A549 (cell line): ENCODE results near the gene CCDC197. TPM values are rescaled to one million over a fixed set of nuclear protein-coding genes. Genes with fewer than 3 reads are reported as not detected.
A peak's percentile ranks its signal among the peaks of the same experiment; 100 is the strongest.

Experiments
- ATAC-seq, 2 experiments: fragments of 200-7000 bp in 1 of 2; fragments of >200 bp in 1 of 2; cut with Nextera tagmentation in 1 of 2; cut with Tn5 transposase in 1 of 2; 3 replicates each; pipeline versions ENCODE4 v1.8.0 to v1.9.1; 2018 to 2020; ENCODE audit warnings: mild to moderate bottlenecking in 1 of 2, moderate library complexity in 1 of 2
- CTCF ChIA-PET: fragments of 300-600 bp; sonication (Branson Sonifier 250); formaldehyde crosslinking; extraction: SDS; loops from one replicate; lab custom pipeline; 2021; ENCODE audit warnings: antibody characterized with exemption, inconsistent platforms; lab: Yijun Ruan, JAX
- POLR2A ChIA-PET: fragments of 350-600 bp; formaldehyde crosslinking; extraction: SDS; loops from one replicate; lab custom pipeline; 2021; ENCODE audit warnings: antibody characterized with exemption, inconsistent platforms; lab: Yijun Ruan, JAX
- DNase-seq, 2 experiments: peaks; one replicate each; pipeline versions ENCODE4 v3.0.0 to v3.0.0-alpha.2; 2011 to 2016; ENCODE audit warnings: low read depth in 1 of 2, low spot score in 1 of 2
- FAIRE-seq: peaks from 2 replicates; lab custom pipeline; 2011; peaks lifted over from hg19 to GRCh38; lab: Jason Lieb, UNC
- H3K27ac ChIP-seq, 2 experiments: fragments of >200 bp; sonication (Bioruptor Twin); formaldehyde crosslinking; 3 replicates each; pipeline ENCODE4 v1.5.1; 2016 to 2017
- H3K4me1 ChIP-seq: fragments of >200 bp; sonication (Bioruptor Twin); formaldehyde crosslinking; 3 replicates; pipeline ENCODE4 v1.6.1; 2016
- H3K4me2 ChIP-seq: fragments of >200 bp; sonication (Bioruptor Twin); formaldehyde crosslinking; 3 replicates; pipeline ENCODE4 v1.6.1; 2016
- H3K4me3 ChIP-seq: fragments of >200 bp; sonication (Bioruptor Twin); formaldehyde crosslinking; 3 replicates; pipeline ENCODE4 v1.5.1; 2016
- H3K9me3 ChIP-seq: fragments of >200 bp; sonication (Bioruptor Twin); formaldehyde crosslinking; 3 replicates; pipeline ENCODE4 v1.6.1; 2016
- ATOH8 ChIP-seq: fragments of 250-450 bp; sonication (Bioruptor Pico); IDR thresholded peaks from 2 replicates; pipeline ENCODE4 v1.5.0; 2020; ENCODE audit warnings: low read depth, mild to moderate bottlenecking, moderate library complexity
- E2F6 ChIP-seq: IDR thresholded peaks from 2 replicates; pipeline ENCODE4 v1.6.1; 2012; ENCODE audit warnings: low read depth, borderline replicate concordance
- ESRRA ChIP-seq: fragments of 150-350 bp; IDR thresholded peaks from 2 replicates; pipeline ENCODE4 v1.6.1; 2014; ENCODE audit warnings: mild to moderate bottlenecking, low read length, borderline replicate concordance
- FOSL2 ChIP-seq, 2 experiments: fragments of 450-650 bp in 1 of 2; fragments of >200 bp in 1 of 2; sonication (Bioruptor Twin) in 1 of 2; formaldehyde crosslinking; IDR thresholded peaks; 2 replicates each; pipeline versions ENCODE4 v1.5.0 to v1.6.1; 2016 to 2020; ENCODE audit warnings: mild to moderate bottlenecking in 1 of 2, moderate library complexity in 1 of 2
- FOXS1 ChIP-seq: fragments of 250-450 bp; sonication (Bioruptor Pico); IDR thresholded peaks from 2 replicates; pipeline ENCODE4 v1.5.0; 2020; ENCODE audit warnings: mild to moderate bottlenecking, moderate library complexity
- GATA3 ChIP-seq: IDR thresholded peaks from 2 replicates; pipeline ENCODE4 v1.6.1; 2012; ENCODE audit warnings: borderline replicate concordance
- KDM1A ChIP-seq: fragments of 200-600 bp; sonication (generic); IDR thresholded peaks from 2 replicates; pipeline ENCODE4 v1.6.1; 2016; ENCODE audit warnings: low read depth, mild to moderate bottlenecking
- KDM5A ChIP-seq: fragments of 200-600 bp; sonication (generic); IDR thresholded peaks from 2 replicates; pipeline ENCODE4 v1.6.1; 2016; ENCODE audit warnings: antibody characterized with exemption, mild to moderate bottlenecking
- MAX ChIP-seq: IDR thresholded peaks from 2 replicates; pipeline ENCODE4 v1.6.1; 2012
- MAZ ChIP-seq: fragments of 150-350 bp; IDR thresholded peaks from 2 replicates; pipeline ENCODE4 v1.6.1; 2014; ENCODE audit warnings: antibody characterized with exemption, low read depth, low read length, borderline replicate concordance
- MYC ChIP-seq: IDR thresholded peaks from 2 replicates; pipeline ENCODE4 v1.6.1; 2012; ENCODE audit warnings: mild to moderate bottlenecking, inconsistent platforms, low read length, improper control_type of control experiment, borderline replicate concordance
- NFE2L2 ChIP-seq: fragments of 150-350 bp; conservative IDR thresholded peaks from 2 replicates; pipeline ENCODE4 v1.6.1; 2014; ENCODE audit warnings: low read length
- NPAS2 ChIP-seq: fragments of 250-450 bp; sonication (Bioruptor Pico); IDR thresholded peaks from 2 replicates; pipeline ENCODE4 v1.8.0; 2022; ENCODE audit warnings: mild to moderate bottlenecking, moderate library complexity, borderline replicate concordance
- PHF8 ChIP-seq: fragments of 200-600 bp; sonication (generic); IDR thresholded peaks from 2 replicates; pipeline ENCODE4 v1.6.1; 2016; ENCODE audit warnings: low read depth, mild to moderate bottlenecking, antibody characterized with exemption, moderate library complexity, borderline replicate concordance
- RAD21 ChIP-seq, 2 experiments: fragments of >200 bp in 1 of 2; sonication (Bioruptor Twin) in 1 of 2; formaldehyde crosslinking in 1 of 2; IDR thresholded peaks in 1 of 2; conservative IDR thresholded peaks in 1 of 2; 2 replicates in 1 of 2; 3 replicates in 1 of 2; pipeline ENCODE4 v1.6.1; 2012 to 2018; ENCODE audit warnings: inconsistent platforms in 1 of 2
- SREBF2 ChIP-seq: fragments of 450-650 bp; IDR thresholded peaks from 2 replicates; pipeline ENCODE4 v1.6.1; 2014; ENCODE audit warnings: mild to moderate bottlenecking, moderate library complexity
- USF2 ChIP-seq: fragments of 450-650 bp; IDR thresholded peaks from 2 replicates; pipeline ENCODE4 v1.6.1; 2014; ENCODE audit warnings: antibody characterized with exemption
- ZFP36 ChIP-seq: fragments of 450-650 bp; IDR thresholded peaks from 2 replicates; pipeline ENCODE4 v1.6.1; 2014; ENCODE audit warnings: borderline replicate concordance; ENCODE audit not compliant: partially characterized antibody
- ZSCAN20 ChIP-seq: fragments of 250-450 bp; sonication (Bioruptor Pico); IDR thresholded peaks from 2 replicates; pipeline ENCODE4 v1.8.0; 2022; ENCODE audit warnings: mild to moderate bottlenecking, moderate library complexity
- WGBS: methylation state at CpG from one replicate; pipeline ENCODE4 v1.1.6; 2017; ENCODE audit errors: missing lambda C conversion rate; 5-methylcytosine and 5-hydroxymethylcytosine counted together
- polyA plus RNA-seq, 4 experiments: library from polyadenylated mRNA; depleted of rRNA in 3 of 4; stranded (reverse); fragments of >200 nt; fragmentation: RNase III in 1 of 4; extraction: RNeasy Plus Mini Kit Qiagen cat#74134 plus additional on column Dnase treatment in 1 of 4; gene quantifications; 2 replicates in 3 of 4; 3 replicates in 1 of 4; pipeline ENCODE4 v1.2.3, GENCODE V29; 2011 to 2017

Gene CCDC197
- polyA plus RNA-seq, 2 of the 4 experiments (the other 2 are of a cell fraction) = not detected

- Histone ChIP-seq H3K9me3 (no peaks in the 10 kb centered on the region), H3K27ac (no peak overlapping the region), H3K4me3 (no peak overlapping the region), H3K4me2 (no peak overlapping the region), H3K4me1 (no peaks in the 10 kb centered on the region)
- peak; percentile 24 for TF ChIP-seq ZFP36
- TF ChIP-seq RAD21 (conservative IDR thresholded peaks at IDR 0.05 in 1 of 2, IDR thresholded peaks at IDR 0.05 in 1 of 2) = no peak
- ATAC-seq (no peak), FAIRE-seq (no peak), DNase-seq (no peak)
- POLR2A ChIA-PET = no interaction called here
- CTCF ChIA-PET = interaction anchor here (1.2 to 8.9 kb wide), 6 partner anchors 16 to 81 kb away, joined by 3 to 66 read pairs (median 8); no protein-coding TSS in a partner anchor
- 80% methylated on average over 4 of the region's 4 CpGs for WGBS
Observed at GRCh38 chr14:94020267-94020666, 23.2 kb downstream of the CCDC197 start.

GRCh38 chr14:94021001-94021400, 23.9 kb downstream of the CCDC197 start:
- Histone ChIP-seq H3K4me3 (no peak overlapping the region), H3K27ac (no peak overlapping the region), H3K4me2 (no peak overlapping the region)
- ChIA-PET CTCF (interaction anchor here (1.2 to 8.9 kb wide), 9 partner anchors 10 to 116 kb away, joined by 3 to 66 read pairs (median 5); no protein-coding TSS in a partner anchor), POLR2A (no interaction called here)
- peak; percentile 21 to 37; a peak in 2 of 6 replicates for ATAC-seq
- WGBS = 50% methylated on average over 2 of the region's 2 CpGs
- TF ChIP-seq FOSL2 (IDR thresholded peaks at IDR 0.05) = no peak
- TF ChIP-seq FOSL2 (CRISPR knock-in tag; IDR thresholded peaks at IDR 0.05) = 0 out of 2 replicates have a peak, but pooled peaks have one; percentile 16
- TF ChIP-seq KDM5A = no peak
- TF ChIP-seq NFE2L2 = no peak
- TF ChIP-seq, all 56 proteins: peak for 1
- H3K9me3 ChIP-seq = no peaks in the 10 kb centered on the region
- DNase-seq (peak in 1 of 2 experiments; percentile 22), FAIRE-seq (no peak)
- no peaks in the 10 kb centered on the region for H3K4me1 ChIP-seq

- FAIRE-seq = no peak
- POLR2A ChIA-PET = no interaction called here
- no peaks in the 10 kb centered on the region for H3K4me1 ChIP-seq
- 73% methylated on average over 10 of the region's 10 CpGs for WGBS
- CTCF ChIA-PET = interaction anchor here (1.2 to 8.9 kb wide), 8 partner anchors 10 to 115 kb away, joined by 3 to 66 read pairs (median 8); no protein-coding TSS in a partner anchor
- no peak overlapping the region for H3K4me3 ChIP-seq
- no peak for ATAC-seq
- no peak for DNase-seq
- no peak overlapping the region for H3K27ac ChIP-seq
- no peaks in the 10 kb centered on the region for H3K9me3 ChIP-seq
- no peak overlapping the region for H3K4me2 ChIP-seq
- TF ChIP-seq GATA3 (no peak), SREBF2 (no peak), MYC (no peak), MAZ (no peak), USF2 (no peak), PHF8 (no peak), MAX (no peak), ESRRA (no peak), NPAS2 (no peak), FOXS1 (no peak), ATOH8 (CRISPR knock-in tag) (no peak), KDM1A (no peak), ZSCAN20 (CRISPR knock-in tag) (no peak), E2F6 (no peak), NFE2L2 (no peak)
Observed at GRCh38 chr14:94021416-94022157, 24.5 kb downstream of the CCDC197 start.
